Measurements from ENCODE around the gene FKBP14. TPM values are rescaled to one million over a fixed set of nuclear protein-coding genes. Genes with fewer than 3 reads are reported as not detected.

FKBP14 gene
- total and polyA plus RNA-seq, 9 of the 15 experiments (the other 6 are each of a cell fraction or from before 2014, with no cell fraction given): 5.3 to 27.9 (median 14.3) TPM

DNA sequence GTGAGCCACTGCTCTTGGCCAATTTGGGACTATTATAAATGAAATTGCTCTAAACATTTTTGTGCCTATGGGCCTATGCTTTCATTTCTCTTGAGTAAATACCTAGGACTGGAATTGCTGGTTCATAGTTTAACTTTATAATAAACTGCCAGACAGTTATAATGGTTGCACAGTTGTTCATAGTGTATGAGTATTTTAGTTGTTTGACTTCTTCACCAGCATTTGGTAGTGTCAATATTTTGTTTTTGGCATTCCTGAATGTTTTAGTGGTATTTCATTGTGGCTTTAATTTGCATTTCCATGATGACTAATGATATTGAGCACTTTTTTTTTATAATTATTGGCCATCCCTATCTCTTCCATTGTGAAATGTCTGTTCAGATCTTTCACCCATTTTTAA, 31.2 kb upstream of the FKBP14 start:
- POLR2A ChIA-PET: interaction anchor here (0.6 kb wide), 1 partner anchor 206 kb away, joined by 3 read pairs; no protein-coding TSS in a partner anchor
- Histone ChIP-seq H3K27me3 (ENCODE audit: control insufficient read depth in 2 of 2, insufficient read depth in 2 of 2, low read length in 2 of 2) (no peaks in the 10 kb centered on the region), H3K79me2 (ENCODE audit: control insufficient read depth, insufficient read depth, low read length) (no peaks in the 10 kb centered on the region), H3K9ac (ENCODE audit: insufficient read depth in 1 of 2, low read depth in 2 of 2, low read length in 2 of 2) (no peak overlapping the region), H3K4me3 (no peak overlapping the region), H3K4me2 (ENCODE audit: insufficient read depth, low read length) (no peak overlapping the region), H3K27ac (ENCODE audit: extremely low read depth, low read depth, low read length) (no peak overlapping the region), H3K9me1 (ENCODE audit: control insufficient read depth, insufficient read depth, low read length) (no peaks in the 10 kb centered on the region), H3K36me3 (ENCODE audit: control insufficient read depth, insufficient read depth, low read length) (peaks cover 29% of the 10 kb centered on the region; the same call in 2 of the 3 replicates), H2AFZ (ENCODE audit: low read depth, low read length) (no peak overlapping the region), H3K4me1 (replicated peaks in 1 of 2; ENCODE audit: control insufficient read depth in 2 of 2, insufficient read depth in 2 of 2, low read length in 2 of 2) (no peaks in the 10 kb centered on the region), H3K9me3 (replicated peaks; ENCODE audit: control insufficient read depth, insufficient read depth, low read depth, low read length) (no peaks in the 10 kb centered on the region), H4K20me1 (replicated peaks; ENCODE audit: control insufficient read depth, insufficient read depth, low read length) (no peaks in the 10 kb centered on the region)
- intact Hi-C loops (cut with micrococcal nuclease) (no loop called here), in situ Hi-C loops (cut with MboI) (loop anchor here (10.0 kb wide), 2 partner anchors 183 to 303 kb away; no protein-coding TSS in a partner anchor)
- CTCF ChIA-PET (ENCODE audit: low intra/inter-chr PET ratio): no interaction called here
- no peak for FAIRE-seq
- no peak for ATAC-seq
- no peak for TF ChIP-seq NFIX (CRISPR knock-in tag; IDR thresholded peaks at IDR 0.05; ENCODE audit: low read depth)
- no peak for DNase-seq (ENCODE audit: extremely low read depth in 1 of 4, low spot score in 3 of 4)
- no TSS peak for BruUV-seq (replicated peaks)

DNA sequence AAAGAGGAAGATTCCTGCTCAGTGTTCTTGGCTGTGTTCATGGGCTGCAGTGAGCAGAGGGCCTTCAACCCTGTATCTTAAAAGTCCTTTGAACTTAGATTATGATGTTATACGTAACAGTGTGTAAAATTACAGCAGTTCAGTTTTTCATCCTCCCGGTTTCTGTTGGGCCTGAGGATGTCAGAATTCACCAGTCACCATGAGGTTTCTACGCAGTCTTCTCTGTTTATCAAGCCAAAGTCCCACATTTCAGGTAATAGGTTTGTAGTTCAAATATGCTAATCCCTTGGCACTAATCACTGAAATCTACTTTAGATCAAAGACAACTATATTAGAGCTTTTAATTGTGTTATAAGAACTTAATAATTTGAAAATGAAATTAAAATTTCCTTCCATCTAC, 26.6 kb upstream of the FKBP14 start:
- Histone ChIP-seq H2AFZ (ENCODE audit: low read depth, low read length) (no peak overlapping the region), H3K4me3 (no peak overlapping the region), H4K20me1 (replicated peaks; ENCODE audit: control insufficient read depth, insufficient read depth, low read length) (no peaks in the 10 kb centered on the region), H3K9ac (ENCODE audit: insufficient read depth in 1 of 2, low read depth in 2 of 2, low read length in 2 of 2) (no peak overlapping the region), H3K9me1 (ENCODE audit: control insufficient read depth, insufficient read depth, low read length) (no peaks in the 10 kb centered on the region), H3K4me2 (ENCODE audit: insufficient read depth, low read length) (no peak overlapping the region), H3K27me3 (ENCODE audit: control insufficient read depth in 2 of 2, insufficient read depth in 2 of 2, low read length in 2 of 2) (no peaks in the 10 kb centered on the region), H3K27ac (ENCODE audit: extremely low read depth, low read depth, low read length) (no peak overlapping the region), H3K36me3 (ENCODE audit: control insufficient read depth, insufficient read depth, low read length) (peaks cover 37% of the 10 kb centered on the region), H3K4me1 (replicated peaks in 1 of 2; ENCODE audit: control insufficient read depth in 2 of 2, insufficient read depth in 2 of 2, low read length in 2 of 2) (no peaks in the 10 kb centered on the region), H3K79me2 (ENCODE audit: control insufficient read depth, insufficient read depth, low read length) (no peaks in the 10 kb centered on the region), H3K9me3 (replicated peaks; ENCODE audit: control insufficient read depth, insufficient read depth, low read depth, low read length) (no peaks in the 10 kb centered on the region)
- WGBS (ENCODE audit: insufficient coverage, low coverage, missing lambda C conversion rate): 89% methylated on average over 3 of the region's 3 CpGs
- ChIA-PET CTCF (ENCODE audit: low intra/inter-chr PET ratio) (no interaction called here), POLR2A (interaction anchor here (0.9 to 1.1 kb wide), 2 partner anchors 13 to 16 kb away, joined by 3 read pairs; no protein-coding TSS in a partner anchor)
- intact Hi-C loops (cut with micrococcal nuclease): no loop called here
- TF ChIP-seq MYC (IDR thresholded peaks at IDR 0.05; ENCODE audit: low read depth, low read length) (no peak), MYC (CRISPR knock-in tag; IDR thresholded peaks at IDR 0.05; ENCODE audit: borderline replicate concordance, low read depth) (no peak), RNF2 (IDR thresholded peaks at IDR 0.05) (no peak), TBL1XR1 (IDR thresholded peaks at IDR 0.05; ENCODE audit: low read length in 2 of 2) (no peak), NBN (IDR thresholded peaks at IDR 0.05; ENCODE audit: low read depth) (no peak), ZNF239 (CRISPR knock-in tag; IDR thresholded peaks at IDR 0.05) (no peak), NCOA6 (IDR thresholded peaks at IDR 0.05) (no peak), HNRNPLL (IDR thresholded peaks at IDR 0.05; ENCODE audit: low read depth, low read length, poor library complexity, severe bottlenecking) (no peak)
- TF ChIP-seq, protein P1, sequence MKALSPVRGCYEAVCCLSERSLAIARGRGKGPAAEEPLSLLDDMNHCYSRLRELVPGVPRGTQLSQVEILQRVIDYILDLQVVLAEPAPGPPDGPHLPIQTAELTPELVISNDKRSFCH (CRISPR knock-in tag; IDR thresholded peaks at IDR 0.05): no peak
- TF ChIP-seq, protein P1 (tag; IDR thresholded peaks at IDR 0.05): no peak
- no TSS peak for BruUV-seq (replicated peaks)
- in situ Hi-C loops (cut with MboI): loop anchor here (10.0 kb wide), 2 partner anchors 178 to 298 kb away; no protein-coding TSS in a partner anchor
- FAIRE-seq (no peak), ATAC-seq (no peak), DNase-seq (ENCODE audit: extremely low read depth in 1 of 4, low spot score in 3 of 4) (no peak)
